ENCODE results near the gene PTPN1.

GRCh38 chr20:50557549-50558134 is 47.5 kb downstream of the PTPN1 start:
- TF ChIP-seq CTCF (IDR thresholded peaks at IDR 0.05; ENCODE audit: low read depth, low read length, poor library complexity, severe bottlenecking) (no peak), EZH2phosphoT487 (IDR thresholded peaks at IDR 0.05; ENCODE audit: borderline replicate concordance, low read length) (no peak)

Measured in DOHH2 (cell line).